HG03460 (cell line): ENCODE data around the gene TAS2R3.

Source experiments
- ATAC-seq: cut with Tn5 transposase; IDR thresholded peaks from one replicate; pipeline ENCODE4 v1.9.1; 2021; ENCODE audit not compliant: unreplicated experiment

The TAS2R3 gene

GRCh38 chr7:141785706-141786552 lies 22.0 kb downstream of the TAS2R3 start:
- ATAC-seq: peak; percentile 77

GRCh38 chr7:141788296-141788695 lies 24.4 kb downstream of the TAS2R3 start:
- ATAC-seq: no peak

- ATAC-seq: no peak
Measured at GRCh38 chr7:141789917-141790316, 26.0 kb downstream of the TAS2R3 start, which contains the start of gene TAS2R5. TAS2R5 (plus strand) TSS chr7:141790217; CDS start chr7:141790362, 145 bp downstream.

GRCh38 chr7:141792526-141792925 lies 28.6 kb downstream of the TAS2R3 start:
- no peak for ATAC-seq
